ENCODE data around the gene SSTR3. TPM values are rescaled to one million over a fixed set of nuclear protein-coding genes. Genes with fewer than 3 reads are reported as not detected.
"Not testable (repeated sequence)": the region's sequence is repeated elsewhere in the genome, so short reads cannot be mapped to it uniquely, and the experiment has no call there.

The SSTR3 gene
- total RNA-seq, 4 donors from 2014 or later = 0.11 to 0.24 (median 0.13) TPM; not detected in 1

DNA sequence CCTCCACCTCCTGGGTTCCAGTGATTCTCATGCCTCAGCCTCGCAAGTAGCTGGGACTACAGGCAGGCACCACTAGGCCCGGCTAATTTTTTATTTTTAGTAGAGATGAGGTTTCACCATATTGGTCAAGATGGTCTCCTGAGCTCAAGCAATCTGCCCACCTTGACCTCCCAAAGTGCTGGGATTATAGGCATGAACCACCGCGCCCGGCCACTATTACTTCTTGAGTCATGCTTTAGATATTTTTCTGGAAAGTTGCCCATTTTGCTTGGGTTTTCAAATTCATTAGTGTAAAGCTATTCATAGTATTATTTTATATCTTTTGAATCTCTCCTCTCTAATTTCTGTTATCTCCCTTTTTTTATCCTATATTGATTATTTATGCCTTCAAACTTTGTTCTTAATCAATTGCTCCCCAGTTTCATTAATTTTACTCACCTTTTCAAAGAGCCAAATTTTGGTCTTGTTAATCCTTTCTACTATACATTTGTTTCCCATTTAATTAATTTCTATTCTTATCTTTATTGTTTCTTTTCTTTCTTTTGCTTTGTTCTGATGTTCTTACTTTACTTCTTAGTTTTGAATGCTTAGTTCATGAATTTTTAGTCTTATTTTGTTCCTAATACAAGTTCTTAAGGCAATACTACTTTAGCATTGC is 42.1 kb upstream of the SSTR3 start:
- no peak for DNase-seq
- no peaks in the 10 kb centered on the region for H3K27me3 ChIP-seq
- H3K9me3 ChIP-seq = no peaks in the 10 kb centered on the region
- no peaks in the 10 kb centered on the region for H3K4me1 ChIP-seq
- 84 to 90% methylated on average over 5 of the region's 5 CpGs for WGBS, 2 donors
- H3K4me3 ChIP-seq (replicated peaks in 1 of 3) = no peak overlapping the region
- no peak for TF ChIP-seq POLR2A (IDR thresholded peaks at IDR 0.05)
- TF ChIP-seq, protein P1, sequence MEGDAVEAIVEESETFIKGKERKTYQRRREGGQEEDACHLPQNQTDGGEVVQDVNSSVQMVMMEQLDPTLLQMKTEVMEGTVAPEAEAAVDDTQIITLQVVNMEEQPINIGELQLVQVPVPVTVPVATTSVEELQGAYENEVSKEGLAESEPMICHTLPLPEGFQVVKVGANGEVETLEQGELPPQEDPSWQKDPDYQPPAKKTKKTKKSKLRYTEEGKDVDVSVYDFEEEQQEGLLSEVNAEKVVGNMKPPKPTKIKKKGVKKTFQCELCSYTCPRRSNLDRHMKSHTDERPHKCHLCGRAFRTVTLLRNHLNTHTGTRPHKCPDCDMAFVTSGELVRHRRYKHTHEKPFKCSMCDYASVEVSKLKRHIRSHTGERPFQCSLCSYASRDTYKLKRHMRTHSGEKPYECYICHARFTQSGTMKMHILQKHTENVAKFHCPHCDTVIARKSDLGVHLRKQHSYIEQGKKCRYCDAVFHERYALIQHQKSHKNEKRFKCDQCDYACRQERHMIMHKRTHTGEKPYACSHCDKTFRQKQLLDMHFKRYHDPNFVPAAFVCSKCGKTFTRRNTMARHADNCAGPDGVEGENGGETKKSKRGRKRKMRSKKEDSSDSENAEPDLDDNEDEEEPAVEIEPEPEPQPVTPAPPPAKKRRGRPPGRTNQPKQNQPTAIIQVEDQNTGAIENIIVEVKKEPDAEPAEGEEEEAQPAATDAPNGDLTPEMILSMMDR (IDR thresholded peaks at IDR 0.05) = no peak
- no peaks in the 10 kb centered on the region for H3K36me3 ChIP-seq
- intact Hi-C loops (cut with DNase I) = no loop called here
- H3K27ac ChIP-seq = no peak overlapping the region

DNA sequence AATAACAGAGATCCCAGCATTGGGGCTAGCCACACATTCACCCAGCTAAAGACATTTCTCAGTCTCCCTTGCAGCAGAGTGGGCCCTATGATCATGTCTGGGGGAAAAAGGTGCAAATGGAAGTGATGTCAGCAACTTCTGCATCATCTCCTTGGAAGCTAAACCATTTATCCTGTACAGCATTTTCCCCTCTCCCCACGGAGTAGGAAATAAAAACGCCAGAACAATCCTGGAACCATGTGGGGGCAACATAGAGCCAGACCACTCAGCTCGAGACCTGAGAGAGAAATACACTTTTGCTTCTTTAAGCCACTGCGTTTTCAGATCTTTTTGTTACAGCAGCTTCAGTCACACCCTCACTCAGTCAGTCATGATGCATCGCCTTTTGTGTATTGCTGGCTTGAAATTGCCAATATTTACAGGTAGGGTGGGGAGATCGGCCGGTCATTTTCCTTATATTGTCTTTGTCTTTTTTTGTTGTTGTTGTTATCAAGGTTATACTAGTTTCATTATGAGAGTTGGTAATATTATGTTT is 40.9 kb upstream of the SSTR3 start:
- H3K4me3 ChIP-seq (replicated peaks in 1 of 3) = no peak overlapping the region
- H3K27ac ChIP-seq = no peak overlapping the region
- H3K36me3 ChIP-seq = no peaks in the 10 kb centered on the region
- no peaks in the 10 kb centered on the region for H3K9me3 ChIP-seq
- WGBS, 2 donors = 48 to 55% methylated on average over 7 of the region's 7 CpGs
- H3K4me1 ChIP-seq = no peaks in the 10 kb centered on the region
- intact Hi-C loops (cut with DNase I) = no loop called here
- H3K27me3 ChIP-seq = no peaks in the 10 kb centered on the region
- TF ChIP-seq POLR2A (IDR thresholded peaks at IDR 0.05) = no peak
- TF ChIP-seq, protein P1 (IDR thresholded peaks at IDR 0.05) = no peak
- no peak for DNase-seq

- H3K4me3 ChIP-seq (replicated peaks in 1 of 3); H3K36me3 ChIP-seq; intact Hi-C loops (cut with DNase I); H3K4me1 ChIP-seq; H3K27ac ChIP-seq; H3K9me3 ChIP-seq; DNase-seq; H3K27me3 ChIP-seq: not testable (repeated sequence)
- WGBS, 2 donors = 81% methylated on average over 8 of the region's 8 CpGs
Measured at GRCh38 chr22:37251836-37252235, 39.6 kb upstream of the SSTR3 start.

DNA sequence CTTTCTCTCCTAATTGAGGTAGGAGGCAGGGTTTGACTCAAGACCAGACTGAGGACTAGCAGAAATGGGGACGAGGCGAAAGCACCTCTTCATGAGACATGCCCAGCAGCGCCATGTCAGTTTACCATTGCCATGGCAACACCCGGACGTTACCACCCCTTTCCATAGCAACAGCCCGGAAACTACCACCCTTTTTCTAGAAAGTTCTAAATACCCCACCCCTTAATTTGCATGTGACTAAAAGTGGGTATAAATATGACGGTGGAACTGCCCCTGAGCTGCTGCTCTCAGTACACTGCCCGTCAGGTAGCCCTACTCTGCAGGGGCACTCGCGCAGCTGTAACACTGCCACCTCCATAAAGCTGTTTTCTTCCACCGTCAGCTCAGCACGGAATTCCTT is 37.7 kb upstream of the SSTR3 start:
- H3K27me3 ChIP-seq = no peaks in the 10 kb centered on the region
- 76 to 84% methylated on average over 12 of the region's 12 CpGs for WGBS, 2 donors
- H3K4me1 ChIP-seq = no peaks in the 10 kb centered on the region
- intact Hi-C loops (cut with DNase I) = no loop called here
- H3K36me3 ChIP-seq = no peaks in the 10 kb centered on the region
- no peak overlapping the region for H3K27ac ChIP-seq
- DNase-seq = no peak
- no peak overlapping the region for H3K4me3 ChIP-seq (replicated peaks in 1 of 3)
- TF ChIP-seq, protein P1 (IDR thresholded peaks at IDR 0.05) = no peak
- TF ChIP-seq POLR2A (IDR thresholded peaks at IDR 0.05) = no peak
- H3K9me3 ChIP-seq = no peaks in the 10 kb centered on the region

DNA sequence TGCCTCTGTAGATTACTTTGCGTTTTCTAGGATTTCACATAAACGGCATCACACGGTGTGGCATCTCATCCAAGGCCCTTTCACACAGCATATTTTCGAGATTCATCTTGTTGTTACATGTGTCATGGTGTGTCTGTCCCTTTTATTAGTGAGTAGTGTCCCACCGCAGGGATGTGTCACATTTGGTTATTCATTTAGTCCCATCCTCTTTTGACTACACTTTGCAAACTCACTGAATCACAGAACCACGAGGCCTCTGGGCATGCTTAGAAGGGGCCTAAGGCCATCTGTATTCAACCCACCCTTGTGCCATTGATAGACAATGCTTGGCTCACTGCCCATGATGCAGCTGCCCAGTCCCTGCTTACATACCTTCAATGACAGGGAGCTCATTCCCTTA is 36.0 kb upstream of the SSTR3 start:
- no peaks in the 10 kb centered on the region for H3K9me3 ChIP-seq
- no peaks in the 10 kb centered on the region for H3K36me3 ChIP-seq
- H3K27ac ChIP-seq = no peak overlapping the region
- H3K27me3 ChIP-seq = no peaks in the 10 kb centered on the region
- TF ChIP-seq, protein P1 (IDR thresholded peaks at IDR 0.05) = no peak
- no peak for TF ChIP-seq POLR2A (IDR thresholded peaks at IDR 0.05)
- DNase-seq = no peak
- intact Hi-C loops (cut with DNase I) = no loop called here
- H3K4me1 ChIP-seq = no peaks in the 10 kb centered on the region
- 74 to 78% methylated on average over 6 of the region's 6 CpGs for WGBS, 2 donors
- H3K4me3 ChIP-seq (replicated peaks in 1 of 3) = no peak overlapping the region
